Neural progenitor cell (in vitro differentiated cells): ENCODE measurements around the gene PYURF. TPM values are rescaled to one million over a fixed set of nuclear protein-coding genes. Genes with fewer than 3 reads are reported as not detected.

ENCODE experiments used
- DNase-seq: peaks from one replicate; pipeline ENCODE4 v3.0.0-alpha.2; 2016; ENCODE audit warnings: low spot score
- H2AFZ ChIP-seq: fragments of 200-600 bp; sonication (generic); replicated peaks from 2 replicates; pipeline ENCODE4 v1.6.1; 2016; ENCODE audit warnings: antibody characterized with exemption
- H3F3A ChIP-seq: fragments of 200-600 bp; sonication (generic); 2 replicates; pipeline ENCODE4 v1.6.1; 2016; ENCODE audit warnings: antibody characterized with exemption, low read depth
- H3K27ac ChIP-seq: fragments of 200-600 bp; sonication (generic); 2 replicates; pipeline ENCODE4 v1.5.1; 2016; ENCODE audit warnings: mild to moderate bottlenecking
- H3K27me3 ChIP-seq: fragments of 200-600 bp; sonication (generic); 2 replicates; pipeline ENCODE4 v1.6.1; 2016; ENCODE audit warnings: mild to moderate bottlenecking, moderate library complexity
- H3K36me3 ChIP-seq: fragments of 200-600 bp; sonication (generic); 2 replicates; pipeline ENCODE4 v1.5.1; 2016
- H3K4me1 ChIP-seq: fragments of 200-600 bp; sonication (generic); 2 replicates; pipeline ENCODE4 v1.6.1; 2016; ENCODE audit warnings: mixed run types
- H3K4me2 ChIP-seq: fragments of 200-600 bp; sonication (generic); 2 replicates; pipeline ENCODE4 v1.6.1; 2016
- H3K4me3 ChIP-seq: fragments of 200-600 bp; sonication (generic); 2 replicates; pipeline ENCODE4 v1.5.1; 2016
- H3K79me2 ChIP-seq: fragments of 200-600 bp; sonication (generic); 2 replicates; pipeline ENCODE4 v1.6.1; 2016; ENCODE audit warnings: low read depth
- H3K9ac ChIP-seq: fragments of 200-600 bp; sonication (generic); 2 replicates; pipeline ENCODE4 v1.6.1; 2016
- H3K9me3 ChIP-seq: fragments of 200-600 bp; sonication (generic); 2 replicates; pipeline ENCODE4 v1.5.1; 2016; ENCODE audit warnings: low read depth
- H4K20me1 ChIP-seq: fragments of 200-600 bp; sonication (generic); 2 replicates; pipeline ENCODE4 v1.6.1; 2016; ENCODE audit warnings: low read depth
- H3K27ac Mint-ChIP-seq: 3 replicates; pipeline ENCODE4 v1.8.0; 2021; ENCODE audit warnings: mixed read lengths
- H3K27me3 Mint-ChIP-seq: 2 replicates; pipeline ENCODE4 v1.8.0; 2022; ENCODE audit warnings: low read depth, mild to moderate bottlenecking, inconsistent platforms, moderate library complexity, mixed read lengths; ENCODE audit not compliant: insufficient read depth
- H3K36me3 Mint-ChIP-seq: 3 replicates; pipeline ENCODE4 v1.8.0; 2021; ENCODE audit warnings: mixed read lengths
- H3K4me1 Mint-ChIP-seq: 3 replicates; pipeline ENCODE4 v1.8.0; 2021; ENCODE audit warnings: mixed read lengths
- H3K4me3 Mint-ChIP-seq: 3 replicates; pipeline ENCODE4 v1.8.0; 2021; ENCODE audit warnings: mild to moderate bottlenecking, moderate library complexity, mixed read lengths
- H3K9me3 Mint-ChIP-seq: 3 replicates; pipeline ENCODE4 v1.8.0; 2020; ENCODE audit warnings: mixed read lengths
- EZH2 ChIP-seq: fragments of 200-600 bp; sonication (generic); IDR thresholded peaks from 2 replicates; pipeline ENCODE4 v1.6.1; 2017; ENCODE audit warnings: antibody characterized with exemption, mild to moderate bottlenecking, moderate library complexity
- EZH2phosphoT487 ChIP-seq: fragments of 200-600 bp; sonication (generic); IDR thresholded peaks from 2 replicates; pipeline ENCODE4 v1.6.1; 2017; ENCODE audit warnings: antibody characterized with exemption
- total RNA-seq: library from RNA; depleted of rRNA; stranded (reverse); fragments of >200 nt; gene quantifications from 2 replicates; pipeline ENCODE4 v1.2.3, GENCODE V29; 2015; ENCODE audit warnings: low replicate concordance
- TF ChIP-seq, protein P1 (sequence below): fragments of 200-600 bp; sonication (generic); IDR thresholded peaks from 2 replicates; pipeline ENCODE4 v1.5.1; 2017; ENCODE audit warnings: antibody characterized with exemption, mild to moderate bottlenecking

The PYURF gene, protein sequence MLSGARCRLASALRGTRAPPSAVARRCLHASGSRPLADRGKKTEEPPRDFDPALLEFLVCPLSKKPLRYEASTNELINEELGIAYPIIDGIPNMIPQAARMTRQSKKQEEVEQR
- total RNA-seq = 87.1 and 106 TPM in 2 replicates

GRCh38 chr4:88523325-88524129, at the start of gene PYURF:
Gene PYURF (minus strand): TSS chr4:88523776. CDS start chr4:88523700, 76 bp downstream.
- Mint-ChIP-seq H3K36me3 (peaks cover 1% of the 10 kb centered on the region), H3K9me3 (no peaks in the 10 kb centered on the region)
- peak within 1 kb of the TSS; percentile 78 for H3K4me3 ChIP-seq

DNA sequence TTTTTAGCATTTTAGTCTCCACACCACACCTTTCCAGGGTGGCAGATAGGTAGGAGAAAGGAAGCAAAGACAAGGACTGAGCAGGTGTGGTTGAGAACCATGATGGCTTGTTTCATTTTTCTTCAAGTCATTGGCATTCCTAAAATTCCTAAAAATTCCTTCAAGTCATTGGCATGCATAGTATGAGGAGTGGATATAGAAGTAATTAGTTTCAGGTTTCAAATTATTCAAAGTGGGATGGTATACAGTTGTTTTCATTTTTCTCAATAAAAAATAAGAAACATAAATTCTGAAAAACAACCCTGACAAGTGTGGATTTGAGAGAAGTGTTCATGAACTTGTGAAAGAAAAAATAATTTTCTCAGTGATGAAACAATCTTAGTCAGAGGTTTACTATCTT, 46.4 kb upstream of the PYURF start:
- no peaks in the 10 kb centered on the region for H3K9me3 Mint-ChIP-seq
- Histone ChIP-seq H3K27me3 (no peaks in the 10 kb centered on the region), H3K9me3 (no peaks in the 10 kb centered on the region), H3K9ac (no peak overlapping the region), H2AFZ (no peak overlapping the region), H3K4me2 (no peak overlapping the region), H3K27ac (no peak overlapping the region), H3K79me2 (no peaks in the 10 kb centered on the region), H4K20me1 (no peaks in the 10 kb centered on the region), H3K36me3 (no peaks in the 10 kb centered on the region), H3K4me3 (no peak overlapping the region), H3F3A (no peaks in the 10 kb centered on the region), H3K4me1 (no peaks in the 10 kb centered on the region)
- no peak overlapping the region for H3K4me3 Mint-ChIP-seq
- H3K36me3 Mint-ChIP-seq = no peaks in the 10 kb centered on the region
- no peak for DNase-seq
- peaks cover 7% of the 10 kb centered on the region for H3K4me1 Mint-ChIP-seq
- no peaks in the 10 kb centered on the region for H3K27me3 Mint-ChIP-seq
- no peak overlapping the region for H3K27ac Mint-ChIP-seq
- no peak for TF ChIP-seq EZH2
- TF ChIP-seq EZH2phosphoT487 = no peak
- TF ChIP-seq, protein P1, sequence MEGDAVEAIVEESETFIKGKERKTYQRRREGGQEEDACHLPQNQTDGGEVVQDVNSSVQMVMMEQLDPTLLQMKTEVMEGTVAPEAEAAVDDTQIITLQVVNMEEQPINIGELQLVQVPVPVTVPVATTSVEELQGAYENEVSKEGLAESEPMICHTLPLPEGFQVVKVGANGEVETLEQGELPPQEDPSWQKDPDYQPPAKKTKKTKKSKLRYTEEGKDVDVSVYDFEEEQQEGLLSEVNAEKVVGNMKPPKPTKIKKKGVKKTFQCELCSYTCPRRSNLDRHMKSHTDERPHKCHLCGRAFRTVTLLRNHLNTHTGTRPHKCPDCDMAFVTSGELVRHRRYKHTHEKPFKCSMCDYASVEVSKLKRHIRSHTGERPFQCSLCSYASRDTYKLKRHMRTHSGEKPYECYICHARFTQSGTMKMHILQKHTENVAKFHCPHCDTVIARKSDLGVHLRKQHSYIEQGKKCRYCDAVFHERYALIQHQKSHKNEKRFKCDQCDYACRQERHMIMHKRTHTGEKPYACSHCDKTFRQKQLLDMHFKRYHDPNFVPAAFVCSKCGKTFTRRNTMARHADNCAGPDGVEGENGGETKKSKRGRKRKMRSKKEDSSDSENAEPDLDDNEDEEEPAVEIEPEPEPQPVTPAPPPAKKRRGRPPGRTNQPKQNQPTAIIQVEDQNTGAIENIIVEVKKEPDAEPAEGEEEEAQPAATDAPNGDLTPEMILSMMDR = no peak

More at GRCh38 chr4:88523325-88524129, at the start of gene PYURF:
- no peaks in the 10 kb centered on the region for H3K9me3 ChIP-seq
- H4K20me1 ChIP-seq = peaks cover 12% of the 10 kb centered on the region
- no peak for TF ChIP-seq EZH2phosphoT487
- TF ChIP-seq, protein P1 = no peak
- TF ChIP-seq EZH2 = peak; percentile 35
- H3K9ac ChIP-seq = peak within 1 kb of the TSS; percentile 82
- DNase-seq = peak; percentile 95
- H3K4me2 ChIP-seq = peak within 1 kb of the TSS; percentile 77
- no peaks in the 10 kb centered on the region for H3K27me3 ChIP-seq
- no peaks in the 10 kb centered on the region for H3F3A ChIP-seq
- peaks cover 5% of the 10 kb centered on the region for H3K36me3 ChIP-seq
- peak within 1 kb of the TSS; percentile 98 for H3K27ac Mint-ChIP-seq
- H3K27me3 Mint-ChIP-seq = peaks cover 2% of the 10 kb centered on the region
- peak within 1 kb of the TSS; percentile 99 for H3K4me3 Mint-ChIP-seq
- H3K4me1 Mint-ChIP-seq = peaks cover 18% of the 10 kb centered on the region
- H3K27ac ChIP-seq = peak within 1 kb of the TSS; percentile 19
- peaks cover 29% of the 10 kb centered on the region for H3K79me2 ChIP-seq
- peak within 1 kb of the TSS; percentile 90 for H2AFZ ChIP-seq
- peaks cover 18% of the 10 kb centered on the region for H3K4me1 ChIP-seq

- H3K27ac Mint-ChIP-seq = no peak overlapping the region
Observed at GRCh38 chr4:88567591-88567990, 44.0 kb upstream of the PYURF start.

More at GRCh38 chr4:88567591-88567990, 44.0 kb upstream of the PYURF start:
- Histone ChIP-seq H3K9ac (no peak overlapping the region), H2AFZ (no peak overlapping the region), H3K79me2 (no peaks in the 10 kb centered on the region), H4K20me1 (no peaks in the 10 kb centered on the region), H3K27ac (no peak overlapping the region), H3K9me3 (no peaks in the 10 kb centered on the region), H3K4me1 (no peaks in the 10 kb centered on the region), H3K4me2 (no peak overlapping the region), H3K4me3 (no peak overlapping the region), H3F3A (no peaks in the 10 kb centered on the region), H3K36me3 (no peaks in the 10 kb centered on the region), H3K27me3 (no peaks in the 10 kb centered on the region)
- Mint-ChIP-seq H3K4me1 (no peaks in the 10 kb centered on the region), H3K36me3 (no peaks in the 10 kb centered on the region), H3K4me3 (no peak overlapping the region), H3K9me3 (no peaks in the 10 kb centered on the region), H3K27me3 (no peaks in the 10 kb centered on the region)
- DNase-seq = no peak
- TF ChIP-seq EZH2phosphoT487 = no peak
- TF ChIP-seq, protein P1 = no peak
- TF ChIP-seq EZH2 = no peak
